GM18907 (cell line): ENCODE measurements around the gene SLC10A4.
"Not testable (repeated sequence)": the region's sequence is repeated elsewhere in the genome, so short reads cannot be mapped to it uniquely, and the experiment has no call there.

ENCODE experiments used
- ATAC-seq: cut with Tn5 transposase; IDR thresholded peaks from one replicate; pipeline ENCODE4 v1.9.1; 2021; ENCODE audit warnings: mild to moderate bottlenecking, moderate library complexity; ENCODE audit not compliant: unreplicated experiment

SLC10A4 gene

GRCh38 chr4:48483006-48483776, at the start of gene SLC10A4:
Gene SLC10A4, plus strand, starts transcription at chr4:48483343. Its CDS starts 219 bp downstream, at chr4:48483562.
- no peak for ATAC-seq

- ATAC-seq: no peak
Measured at GRCh38 chr4:48436318-48436717, 46.8 kb upstream of the SLC10A4 start.

- ATAC-seq: no peak
Measured at GRCh38 chr4:48439988-48440387, 43.2 kb upstream of the SLC10A4 start.

- ATAC-seq: not testable (repeated sequence)
Measured at GRCh38 chr4:48440914-48441313, 42.2 kb upstream of the SLC10A4 start.

- no peak for ATAC-seq
Measured at GRCh38 chr4:48445704-48446103, 37.4 kb upstream of the SLC10A4 start.

- ATAC-seq: no peak
Measured at GRCh38 chr4:48446642-48447041, 36.5 kb upstream of the SLC10A4 start.

GRCh38 chr4:48449151-48449550, 34.0 kb upstream of the SLC10A4 start:
- no peak for ATAC-seq

- no peak for ATAC-seq
Measured at GRCh38 chr4:48450740-48451139, 32.4 kb upstream of the SLC10A4 start.

GRCh38 chr4:48451656-48452055, 31.5 kb upstream of the SLC10A4 start:
- ATAC-seq: not testable (repeated sequence)

GRCh38 chr4:48454591-48454990, 28.6 kb upstream of the SLC10A4 start:
- ATAC-seq: no peak

GRCh38 chr4:48461000-48461399, 22.1 kb upstream of the SLC10A4 start:
- no peak for ATAC-seq

- ATAC-seq: no peak
Measured at GRCh38 chr4:48462363-48462762, 20.8 kb upstream of the SLC10A4 start.

GRCh38 chr4:48467442-48467841, 15.7 kb upstream of the SLC10A4 start:
- ATAC-seq: no peak

GRCh38 chr4:48467891-48468290, 15.3 kb upstream of the SLC10A4 start:
- ATAC-seq: no peak

GRCh38 chr4:48470137-48470536, 13.0 kb upstream of the SLC10A4 start:
- no peak for ATAC-seq

GRCh38 chr4:48470570-48470969, 12.6 kb upstream of the SLC10A4 start:
- ATAC-seq: no peak

GRCh38 chr4:48472794-48473193, 10.3 kb upstream of the SLC10A4 start:
- ATAC-seq: no peak

- no peak for ATAC-seq
Measured at GRCh38 chr4:48475770-48476169, 7.4 kb upstream of the SLC10A4 start.

- ATAC-seq: no peak
Measured at GRCh38 chr4:48478273-48478672, 4.9 kb upstream of the SLC10A4 start.

- no peak for ATAC-seq
Measured at GRCh38 chr4:48481581-48481980, 1.6 kb upstream of the SLC10A4 start.

GRCh38 chr4:48483777-48484493, 792 bp downstream of the SLC10A4 start:
- ATAC-seq: no peak

- ATAC-seq: no peak
Measured at GRCh38 chr4:48484494-48485168, 1.5 kb downstream of the SLC10A4 start.
